Common myeloid progenitor, CD34-positive (primary cell): ENCODE data around the gene TMTC1.

Experiments used
- CTCF ChIA-PET: fragments of 350-600 bp; sonication (Branson Sonifier 250); formaldehyde crosslinking; loops from one replicate; lab custom pipeline; 2021; ENCODE audit warnings: antibody characterized with exemption; lab: Charles Lee
- POLR2A ChIA-PET: fragments of 350-600 bp; sonication (Branson Sonifier 250); formaldehyde crosslinking; loops from one replicate; lab custom pipeline; 2021; ENCODE audit warnings: antibody characterized with exemption; lab: Charles Lee
- DNase-seq, 3 donors: peaks; one replicate each; pipeline versions ENCODE4 v3.0.0 to v3.0.0-alpha.2; 2013
- H3K27ac ChIP-seq, 2 experiments: 1 replicate in 1 of 2; 2 replicates in 1 of 2; pipeline ENCODE4 v1.7.0; 2013; ENCODE audit warnings: inconsistent platforms in 2 of 2, low read length in 2 of 2, mild to moderate bottlenecking in 2 of 2, low read depth in 1 of 2, moderate library complexity in 1 of 2; ENCODE audit not compliant: severe bottlenecking in 2 of 2, insufficient read depth in 1 of 2, poor library complexity in 1 of 2
- H3K27me3 ChIP-seq, 5 experiments: replicated peaks in 2 of 5; 1 replicate in 3 of 5; 2 replicates in 2 of 5; pipeline versions ENCODE4 v1.6.1 to v1.7.0; 2013; ENCODE audit warnings: low read length in 4 of 5, mild to moderate bottlenecking in 2 of 5, moderate library complexity in 2 of 5, inconsistent platforms in 1 of 5; ENCODE audit not compliant: insufficient read depth in 5 of 5, control insufficient read depth in 4 of 5
- H3K36me3 ChIP-seq, 4 experiments: 1 replicate in 2 of 4; 2 replicates in 2 of 4; pipeline versions ENCODE4 v1.6.1 to v1.7.0; 2013; ENCODE audit warnings: low read length in 3 of 4, control low read depth in 1 of 4, mild to moderate bottlenecking in 1 of 4; ENCODE audit not compliant: control insufficient read depth in 4 of 4, insufficient read depth in 4 of 4
- H3K4me1 ChIP-seq, 4 experiments: 1 replicate in 3 of 4; 2 replicates in 1 of 4; pipeline versions ENCODE4 v1.6.1 to v1.7.1; 2013; ENCODE audit warnings: low read length in 3 of 4, mild to moderate bottlenecking in 3 of 4, control low read depth in 1 of 4, inconsistent platforms in 1 of 4, moderate library complexity in 1 of 4; ENCODE audit not compliant: control insufficient read depth in 4 of 4, insufficient read depth in 4 of 4; ENCODE audit errors: control extremely low read depth in 1 of 4
- H3K4me3 ChIP-seq, 7 experiments: 1 replicate in 4 of 7; 2 replicates in 3 of 7; pipeline versions ENCODE4 v1.5.1 to v1.7.0; 2013; ENCODE audit warnings: mild to moderate bottlenecking in 7 of 7, low read length in 6 of 7, moderate library complexity in 6 of 7, inconsistent platforms in 2 of 7, low read depth in 2 of 7, control low read depth in 1 of 7; ENCODE audit not compliant: insufficient read depth in 4 of 7, control insufficient read depth in 1 of 7; ENCODE audit errors: extremely low read depth in 1 of 7
- H3K9me3 ChIP-seq, 5 experiments: 1 replicate in 4 of 5; 2 replicates in 1 of 5; pipeline versions ENCODE4 v1.6.1 to v1.7.1; 2013; ENCODE audit warnings: low read length in 4 of 5, mild to moderate bottlenecking in 2 of 5, inconsistent platforms in 1 of 5, low read depth in 1 of 5, moderate library complexity in 1 of 5; ENCODE audit not compliant: control insufficient read depth in 4 of 5, insufficient read depth in 2 of 5; ENCODE audit errors: control extremely low read depth in 1 of 5
- WGBS: methylation state at CpG from one replicate; pipeline ENCODE4 v1.1.5; 2013; ENCODE audit not compliant: insufficient coverage; 5-methylcytosine and 5-hydroxymethylcytosine counted together

TMTC1 gene

GRCh38 chr12:29702972-29703371, 80.8 kb downstream of the TMTC1 start:
- DNase-seq = no peak
- ChIA-PET CTCF (no interaction called here), POLR2A (no interaction called here)
- WGBS = 100% methylated on average over 6 of the region's 7 CpGs
- Histone ChIP-seq H3K4me3 (no peak overlapping the region), H3K4me1 (no peaks in the 10 kb centered on the region), H3K9me3 (no peaks in the 10 kb centered on the region), H3K36me3 (no peaks in the 10 kb centered on the region), H3K27me3 (no peaks in the 10 kb centered on the region), H3K27ac (no peak overlapping the region)

GRCh38 chr12:29702222-29702621, 81.5 kb downstream of the TMTC1 start:
- no peak for DNase-seq
- POLR2A ChIA-PET = no interaction called here
- H3K4me1 ChIP-seq = no peaks in the 10 kb centered on the region
- 100% methylated on average over 5 of the region's 5 CpGs for WGBS
- H3K9me3 ChIP-seq = no peaks in the 10 kb centered on the region
- H3K27ac ChIP-seq = no peak overlapping the region
- no peaks in the 10 kb centered on the region for H3K27me3 ChIP-seq
- CTCF ChIA-PET = no interaction called here
- no peaks in the 10 kb centered on the region for H3K36me3 ChIP-seq
- no peak overlapping the region for H3K4me3 ChIP-seq

GRCh38 chr12:29700761-29701481, 82.8 kb downstream of the TMTC1 start:
- ChIA-PET CTCF (no interaction called here), POLR2A (no interaction called here)
- H3K4me3 ChIP-seq = no peak overlapping the region
- H3K36me3 ChIP-seq = no peaks in the 10 kb centered on the region
- H3K27me3 ChIP-seq = no peaks in the 10 kb centered on the region
- WGBS = 81% methylated on average over 4 of the region's 6 CpGs
- H3K27ac ChIP-seq = no peak overlapping the region
- no peaks in the 10 kb centered on the region for H3K4me1 ChIP-seq
- DNase-seq = no peak
- no peaks in the 10 kb centered on the region for H3K9me3 ChIP-seq

- no peak for DNase-seq
- no peaks in the 10 kb centered on the region for H3K36me3 ChIP-seq
- CTCF ChIA-PET = no interaction called here
- H3K27me3 ChIP-seq = no peaks in the 10 kb centered on the region
- no peaks in the 10 kb centered on the region for H3K4me1 ChIP-seq
- H3K27ac ChIP-seq = no peak overlapping the region
- POLR2A ChIA-PET = no interaction called here
- no peaks in the 10 kb centered on the region for H3K9me3 ChIP-seq
- 57% methylated on average over 1 of the region's 1 CpG for WGBS
- no peak overlapping the region for H3K4me3 ChIP-seq
Observed at GRCh38 chr12:29698756-29699155, 85.0 kb downstream of the TMTC1 start.

- ChIA-PET CTCF (no interaction called here), POLR2A (no interaction called here)
- Histone ChIP-seq H3K27me3 (peaks cover 0 to 3% (median 0%) of the 10 kb centered on the region in 5 experiments), H3K9me3 (no peaks in the 10 kb centered on the region), H3K4me3 (no peak overlapping the region), H3K27ac (no peak overlapping the region), H3K36me3 (no peaks in the 10 kb centered on the region), H3K4me1 (peaks cover 0 to 4% (median 0%) of the 10 kb centered on the region in 4 experiments)
- WGBS = no CpG with 5 or more reads among the region's 3 CpGs
- DNase-seq = no peak
Observed at GRCh38 chr12:29695800-29696199, 87.9 kb downstream of the TMTC1 start.

- H3K36me3 ChIP-seq = no peaks in the 10 kb centered on the region
- H3K4me3 ChIP-seq = no peak overlapping the region
- ChIA-PET POLR2A (no interaction called here), CTCF (no interaction called here)
- no peaks in the 10 kb centered on the region for H3K9me3 ChIP-seq
- no peak overlapping the region for H3K27ac ChIP-seq
- peaks cover 0 to 3% (median 0%) of the 10 kb centered on the region in 5 experiments for H3K27me3 ChIP-seq
- H3K4me1 ChIP-seq = peaks cover 0 to 4% (median 0%) of the 10 kb centered on the region in 4 experiments
- no peak for DNase-seq
- no CpG with 5 or more reads among the region's 2 CpGs for WGBS
Observed at GRCh38 chr12:29695026-29695425, 88.7 kb downstream of the TMTC1 start.

GRCh38 chr12:29694002-29694401, 89.7 kb downstream of the TMTC1 start:
- H3K4me1 ChIP-seq = peaks cover 0 to 4% (median 0%) of the 10 kb centered on the region in 4 experiments
- WGBS = 93% methylated on average over 3 of the region's 5 CpGs
- ChIA-PET CTCF (no interaction called here), POLR2A (no interaction called here)
- no peak overlapping the region for H3K27ac ChIP-seq
- no peak overlapping the region for H3K4me3 ChIP-seq
- H3K27me3 ChIP-seq = peaks cover 0 to 3% (median 0%) of the 10 kb centered on the region in 5 experiments
- no peaks in the 10 kb centered on the region for H3K9me3 ChIP-seq
- DNase-seq = no peak
- no peaks in the 10 kb centered on the region for H3K36me3 ChIP-seq
